Measurements from ENCODE around the gene CCER1.

The CCER1 gene

GRCh38 chr12:90921536-90921935, 33.4 kb downstream of the CCER1 start:
- DNase-seq (ENCODE audit: low spot score) (no peak), FAIRE-seq (no peak)

- no peak for DNase-seq (ENCODE audit: low spot score)
- no peak for FAIRE-seq
Measured at GRCh38 chr12:90920222-90920621, 34.8 kb downstream of the CCER1 start.

GRCh38 chr12:90917431-90917830, 37.5 kb downstream of the CCER1 start:
- FAIRE-seq (no peak), DNase-seq (ENCODE audit: low spot score) (no peak)

- FAIRE-seq, result no peak
- no peak for DNase-seq (ENCODE audit: low spot score)
Measured at GRCh38 chr12:90916516-90916915, 38.5 kb downstream of the CCER1 start.

GRCh38 chr12:90915353-90915752, 39.6 kb downstream of the CCER1 start:
- no peak for FAIRE-seq
- DNase-seq (ENCODE audit: low spot score), result no peak

- DNase-seq (ENCODE audit: low spot score) (no peak), FAIRE-seq (no peak)
Measured at GRCh38 chr12:90910958-90911357, 44.0 kb downstream of the CCER1 start.

GRCh38 chr12:90909069-90909770, 45.8 kb downstream of the CCER1 start:
- FAIRE-seq (no peak), DNase-seq (ENCODE audit: low spot score) (peak; percentile 34)

- no peak for DNase-seq (ENCODE audit: low spot score)
- FAIRE-seq, result no peak
Measured at GRCh38 chr12:90908465-90908864, 46.5 kb downstream of the CCER1 start.

- no peak for FAIRE-seq
Measured at GRCh38 chr12:90905691-90906370, 49.1 kb downstream of the CCER1 start.

GRCh38 chr12:90902596-90902995, 52.4 kb downstream of the CCER1 start:
- FAIRE-seq (no peak), DNase-seq (ENCODE audit: low spot score) (no peak)

More at GRCh38 chr12:90905691-90906370, 49.1 kb downstream of the CCER1 start:
- DNase-seq (ENCODE audit: low spot score), result no peak
